Activated CD4-positive, alpha-beta T cell treated with anti-CD3 and anti-CD28 coated beads for 24 hours (primary cell): Measurements from ENCODE around the gene PDCD1LG2.
"Not testable (repeated sequence)": the region's sequence is repeated elsewhere in the genome, so short reads cannot be mapped to it uniquely, and the experiment has no call there.

Experiments
- DNase-seq, 2 donors: peaks; one replicate each; pipeline ENCODE4 v3.0.0-alpha.2; 2020; ENCODE audit warnings: low read depth in 2 of 2

The PDCD1LG2 gene

DNA sequence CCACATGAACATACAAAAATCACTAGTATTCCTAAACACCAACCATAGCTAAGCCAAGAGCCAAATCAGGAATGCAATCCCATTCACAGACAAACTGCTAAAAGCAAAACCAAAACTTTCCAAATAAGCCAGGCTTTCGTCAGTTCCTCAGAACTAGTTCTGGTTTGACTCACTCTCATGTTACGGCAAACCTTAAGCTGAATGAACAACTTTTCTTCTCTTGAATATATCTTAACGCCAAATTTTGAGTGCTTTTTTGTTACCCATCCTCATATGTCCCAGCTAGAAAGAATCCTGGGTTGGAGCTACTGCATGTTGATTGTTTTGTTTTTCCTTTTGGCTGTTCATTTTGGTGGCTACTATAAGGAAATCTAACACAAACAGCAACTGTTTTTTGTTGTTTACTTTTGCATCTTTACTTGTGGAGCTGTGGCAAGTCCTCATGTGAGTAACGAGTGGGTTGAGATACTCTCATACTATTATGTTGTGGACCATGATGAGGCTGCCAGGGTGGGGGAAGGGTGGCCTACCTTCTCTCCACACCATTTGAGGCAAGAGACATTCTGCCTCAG lies at the start of gene PDCD1LG2:
Gene PDCD1LG2, plus strand, starts transcription at position 172 of the 572 bp plus-strand sequence. CDS start 12,016 bp downstream, outside the sequence.
- DNase-seq = peak; percentile 34 to 41

- DNase-seq = not testable (repeated sequence)
Measured at GRCh38 chr9:5464831-5465330, 45.5 kb upstream of the PDCD1LG2 start.

GRCh38 chr9:5466005-5466404 lies 44.3 kb upstream of the PDCD1LG2 start:
- DNase-seq = no peak

DNA sequence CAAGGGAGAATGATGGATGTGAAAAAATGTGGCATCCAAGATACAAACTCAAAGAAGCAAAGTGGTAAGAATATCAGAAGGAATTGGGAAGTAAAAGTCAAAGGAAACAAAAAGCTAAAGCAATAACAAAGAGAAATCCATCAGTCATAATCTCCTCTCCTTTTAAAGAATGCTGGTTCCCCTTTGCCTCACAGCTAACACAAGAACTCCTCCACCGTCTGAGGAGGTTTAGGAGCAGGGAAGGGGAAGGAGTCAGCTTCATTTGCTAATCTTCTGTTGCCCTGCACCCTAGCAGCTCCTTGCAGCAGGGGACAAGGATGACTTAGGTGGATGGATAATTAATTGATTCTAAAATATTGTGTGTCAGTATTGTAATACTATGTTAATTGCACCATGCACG lies 43.6 kb upstream of the PDCD1LG2 start:
- no peak for DNase-seq

DNA sequence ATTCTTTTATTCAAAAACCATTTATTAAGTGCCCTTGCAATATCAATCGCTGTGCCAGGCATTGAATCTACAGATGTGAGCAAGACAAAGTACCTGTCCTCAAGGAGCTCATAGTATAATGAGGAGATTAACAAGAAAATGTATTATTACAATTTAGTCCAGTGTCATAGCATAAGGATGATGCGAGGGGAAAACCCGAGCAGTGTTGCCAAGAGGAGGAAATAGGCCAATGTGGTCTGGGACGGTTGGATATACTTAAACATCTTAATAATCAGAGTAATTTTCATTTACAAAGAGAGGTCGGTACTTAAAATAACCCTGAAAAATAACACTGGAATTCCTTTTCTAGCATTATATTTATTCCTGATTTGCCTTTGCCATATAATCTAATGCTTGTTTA lies 41.5 kb upstream of the PDCD1LG2 start:
- no peak for DNase-seq

DNA sequence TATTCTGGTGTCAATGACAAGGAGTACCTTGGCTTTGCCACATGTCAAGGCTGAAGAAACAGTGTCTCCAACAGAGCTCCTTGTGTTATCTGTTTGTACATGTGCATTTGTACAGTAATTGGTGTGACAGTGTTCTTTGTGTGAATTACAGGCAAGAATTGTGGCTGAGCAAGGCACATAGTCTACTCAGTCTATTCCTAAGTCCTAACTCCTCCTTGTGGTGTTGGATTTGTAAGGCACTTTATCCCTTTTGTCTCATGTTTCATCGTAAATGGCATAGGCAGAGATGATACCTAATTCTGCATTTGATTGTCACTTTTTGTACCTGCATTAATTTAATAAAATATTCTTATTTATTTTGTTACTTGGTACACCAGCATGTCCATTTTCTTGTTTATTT lies 40.2 kb upstream of the PDCD1LG2 start:
- DNase-seq = no peak

DNA sequence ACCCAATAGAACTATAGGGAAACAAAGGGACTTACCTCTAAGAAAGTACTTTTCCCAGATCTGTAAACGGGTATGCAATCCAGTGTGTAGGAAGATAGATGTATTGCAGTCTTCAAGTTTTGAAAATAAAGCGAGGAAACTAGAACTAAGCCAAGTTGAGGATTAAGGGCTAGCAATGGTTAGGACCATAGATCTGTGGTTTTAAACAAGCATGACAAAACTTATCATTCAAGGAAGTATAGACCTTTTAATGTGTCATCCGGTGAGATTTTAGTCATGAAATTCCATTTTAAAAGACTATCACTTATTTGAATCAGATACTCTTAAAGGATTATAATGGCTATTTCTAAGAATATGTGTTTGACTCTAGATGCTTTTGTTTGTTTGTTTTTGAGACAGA lies 39.5 kb upstream of the PDCD1LG2 start:
- no peak for DNase-seq

DNA sequence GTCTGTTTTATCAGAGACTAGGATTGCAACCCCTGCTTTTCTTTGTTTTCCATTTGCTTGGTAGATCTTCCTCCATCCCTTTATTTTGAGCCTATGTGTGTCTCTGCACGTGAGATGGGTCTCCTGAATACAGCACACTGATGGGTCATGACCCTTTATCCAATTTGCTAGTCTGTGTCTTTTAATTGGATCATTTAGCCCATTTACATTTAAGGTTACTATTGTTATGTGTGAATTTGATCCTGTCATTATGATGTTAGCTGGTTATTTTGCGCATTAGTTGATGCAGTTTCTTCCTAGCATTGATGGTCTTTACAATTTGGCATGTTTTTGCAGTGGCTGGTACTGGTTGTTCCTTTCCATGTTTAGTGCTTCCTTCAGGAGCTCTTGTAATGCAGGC lies 34.7 kb upstream of the PDCD1LG2 start:
- DNase-seq = not testable (repeated sequence)

GRCh38 chr9:5478206-5478605 lies 32.1 kb upstream of the PDCD1LG2 start:
- DNase-seq = no peak

GRCh38 chr9:5479994-5480694 lies 30.2 kb upstream of the PDCD1LG2 start:
- DNase-seq = no peak

DNA sequence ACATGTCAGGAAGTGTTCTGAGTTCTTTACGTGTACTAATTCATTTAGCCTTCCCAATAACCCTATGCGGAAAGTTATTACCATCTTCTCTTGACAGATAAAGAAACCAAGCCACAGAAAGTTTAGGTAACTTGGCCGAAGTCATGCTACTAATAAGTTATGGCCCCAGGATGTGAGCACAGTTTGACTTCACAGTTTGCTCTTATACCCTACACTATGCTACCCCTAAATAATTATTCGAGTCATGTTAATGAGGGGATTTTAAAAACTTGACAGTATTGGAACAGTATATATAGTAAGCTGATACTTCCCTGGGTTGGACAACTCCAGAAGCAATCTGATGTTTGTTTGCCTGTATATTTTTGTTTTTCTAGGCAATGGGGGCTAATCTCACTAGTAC lies 29.4 kb upstream of the PDCD1LG2 start:
- no peak for DNase-seq

DNA sequence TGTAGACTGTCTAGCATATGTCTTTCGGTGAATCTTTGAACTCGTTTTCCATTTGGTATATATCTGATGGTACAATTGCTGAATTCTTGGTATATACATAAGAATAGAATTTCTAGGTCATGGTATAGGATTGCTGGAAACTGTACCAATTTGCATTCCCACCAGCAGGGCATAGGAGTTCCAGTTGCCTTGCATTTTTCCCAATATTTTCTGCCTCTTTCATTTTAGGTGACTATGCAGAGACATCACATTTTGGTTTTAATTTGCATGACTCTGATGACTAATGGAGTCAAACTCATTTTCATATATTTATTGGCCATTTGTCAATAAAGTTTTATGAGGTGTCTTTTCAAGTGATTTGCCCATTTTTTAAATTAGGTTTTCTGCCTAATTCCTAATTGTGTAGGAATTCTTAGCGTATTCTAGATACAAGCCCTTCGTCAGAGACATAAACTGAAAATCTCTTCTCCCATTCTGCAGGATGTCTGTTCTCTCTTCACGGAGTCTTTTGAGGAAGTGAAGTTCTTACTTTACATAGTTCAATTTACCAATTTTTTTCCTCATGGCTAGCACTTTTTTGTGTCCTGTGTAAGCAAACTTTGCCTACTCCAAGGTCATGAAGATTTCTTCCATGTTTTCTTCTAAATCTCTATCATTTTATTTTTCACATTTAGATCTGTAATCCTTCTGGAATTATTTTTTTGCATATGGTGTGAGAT lies 28.9 kb upstream of the PDCD1LG2 start:
- no peak for DNase-seq

GRCh38 chr9:5482194-5482593 lies 28.1 kb upstream of the PDCD1LG2 start:
- DNase-seq = no peak

DNA sequence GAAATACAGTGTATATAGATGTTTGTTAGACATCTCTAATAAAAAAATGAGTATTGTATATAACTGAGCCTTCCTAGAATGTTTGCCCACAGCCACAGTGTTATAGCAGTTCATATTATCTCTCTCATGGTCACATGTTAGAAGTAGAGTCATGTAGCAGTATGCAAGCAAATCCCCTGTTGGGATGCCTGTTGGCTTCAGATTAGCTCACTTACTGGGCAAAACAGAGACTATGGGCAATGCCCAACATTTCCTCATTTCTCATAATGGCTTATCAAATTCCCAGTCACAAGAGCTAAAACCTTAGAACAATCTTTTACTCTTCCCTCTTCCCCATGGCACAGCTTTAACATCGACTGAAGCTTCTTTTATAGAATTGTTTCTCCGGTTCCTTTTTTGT lies 27.0 kb upstream of the PDCD1LG2 start:
- DNase-seq = no peak

- no peak for DNase-seq
Measured at GRCh38 chr9:5485378-5486085, 24.8 kb upstream of the PDCD1LG2 start.

DNA sequence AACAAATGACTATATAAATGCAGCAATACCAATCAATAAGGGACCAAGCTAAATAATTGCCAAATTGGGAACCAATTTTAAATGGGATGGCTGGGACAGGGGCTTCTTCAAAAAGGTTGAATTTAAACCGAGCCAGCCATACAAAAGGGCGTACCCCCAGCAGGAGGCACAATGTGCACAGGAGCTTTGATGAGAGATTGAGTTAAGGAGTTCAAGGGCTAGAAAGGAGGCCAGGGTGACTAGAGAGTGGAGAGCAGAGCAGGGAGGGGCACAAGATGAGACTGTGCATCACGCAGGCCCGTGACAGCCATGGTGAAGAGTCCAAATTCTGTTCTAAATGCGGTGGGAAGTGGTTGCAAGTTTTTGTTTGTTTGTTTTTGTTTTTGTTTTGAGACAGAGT lies 23.3 kb upstream of the PDCD1LG2 start:
- DNase-seq = no peak

DNA sequence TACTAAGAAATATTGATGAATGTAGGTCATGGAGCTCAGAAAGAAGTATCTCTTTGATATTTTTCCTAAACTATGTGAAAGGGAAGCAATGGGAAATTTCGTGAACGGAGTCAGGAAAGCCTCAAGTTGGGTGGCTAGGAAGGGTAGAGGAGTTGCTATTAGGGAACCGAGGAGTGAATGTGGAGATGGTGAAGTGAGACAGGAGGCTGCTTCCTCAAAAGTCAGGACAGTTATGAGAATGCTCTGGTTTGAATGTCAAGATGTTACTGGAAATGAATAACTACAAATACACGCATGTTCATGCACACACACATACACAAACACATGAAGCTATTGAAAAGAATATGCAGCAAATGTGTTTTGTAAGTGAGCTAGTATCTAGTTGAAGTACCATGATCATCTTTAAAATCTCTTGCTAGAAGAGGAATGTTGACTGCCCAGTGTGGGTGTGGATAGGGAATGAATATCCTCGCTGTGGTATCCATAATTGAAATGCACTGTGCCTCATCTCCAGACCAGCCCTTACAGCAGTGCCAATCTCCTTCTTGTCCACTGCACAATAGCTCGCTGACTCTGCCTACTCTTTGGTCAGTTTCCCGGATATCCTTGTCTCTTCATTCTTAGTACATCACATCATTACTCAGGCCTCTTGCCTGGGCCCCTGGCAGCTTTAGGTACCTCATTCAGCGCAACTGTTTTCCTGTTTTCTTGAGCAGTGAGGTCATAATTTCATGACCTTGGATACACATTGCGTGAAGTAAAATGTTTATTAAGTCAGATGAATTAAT lies 21.9 kb upstream of the PDCD1LG2 start:
- no peak for DNase-seq

- no peak for DNase-seq
Measured at GRCh38 chr9:5489630-5490490, 20.5 kb upstream of the PDCD1LG2 start.

GRCh38 chr9:5492965-5493678 lies 17.2 kb upstream of the PDCD1LG2 start:
- DNase-seq = no peak
